Measurements from ENCODE around the gene DDX39A. TPM values are rescaled to one million over a fixed set of nuclear protein-coding genes. Genes with fewer than 3 reads are reported as not detected.
A peak's percentile ranks its signal among the peaks of the same experiment; 100 is the strongest.

Gene DDX39A
- total and polyA plus RNA-seq, 2 of the 8 experiments (the other 6 are each of a cell fraction or from before 2014, with no cell fraction given) = 139 TPM

DNA sequence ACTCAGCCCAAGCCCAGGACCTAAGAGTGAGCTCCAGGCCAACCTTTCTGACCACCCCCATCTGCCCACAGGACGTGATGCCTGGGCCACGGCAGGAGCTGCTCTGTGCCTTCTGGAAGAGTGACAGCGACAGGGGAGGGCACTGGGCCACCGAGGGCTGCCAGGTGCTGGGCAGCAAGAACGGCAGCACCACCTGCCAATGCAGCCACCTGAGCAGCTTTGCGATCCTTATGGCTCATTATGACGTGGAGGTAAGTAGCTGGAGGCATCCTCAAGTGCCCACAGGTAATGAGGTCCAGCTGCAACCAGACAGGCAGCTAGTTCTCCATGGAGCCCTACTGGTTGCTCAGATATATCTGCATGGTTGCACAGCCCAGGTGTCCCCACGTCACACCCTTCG lies 14.8 kb downstream of the DDX39A start:
- no peak overlapping the region for H3K4me2 ChIP-seq (ENCODE audit: insufficient read depth in 1 of 2, low read depth in 2 of 2, low read length in 2 of 2)
- TF ChIP-seq RXRA (IDR thresholded peaks at IDR 0.05; ENCODE audit: insufficient read depth, low read depth, low read length) = no peak
- no peak for TF ChIP-seq CHD2 (IDR thresholded peaks at IDR 0.05; ENCODE audit: low read length)
- no peak for TF ChIP-seq MAFK (IDR thresholded peaks at IDR 0.05; ENCODE audit: low read depth, low read length)
- TF ChIP-seq EZH2 (IDR thresholded peaks at IDR 0.05; ENCODE audit: low read depth, low read length, severe bottlenecking) = no peak
- TF ChIP-seq HDAC6 (IDR thresholded peaks at IDR 0.05; ENCODE audit: low read depth, low read length) = no peak
- TF ChIP-seq JUND (IDR thresholded peaks at IDR 0.05; ENCODE audit: low read length) = no peak
- no peak for TF ChIP-seq CHD1 (IDR thresholded peaks at IDR 0.05; ENCODE audit: low read depth, low read length)
- TF ChIP-seq RAD21 (IDR thresholded peaks at IDR 0.05 in 1 of 2, conservative IDR thresholded peaks at IDR 0.05 in 1 of 2; ENCODE audit: low read depth in 2 of 2, low read length in 2 of 2) = no peak
- TF ChIP-seq, protein P1, sequence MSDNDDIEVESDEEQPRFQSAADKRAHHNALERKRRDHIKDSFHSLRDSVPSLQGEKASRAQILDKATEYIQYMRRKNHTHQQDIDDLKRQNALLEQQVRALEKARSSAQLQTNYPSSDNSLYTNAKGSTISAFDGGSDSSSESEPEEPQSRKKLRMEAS (IDR thresholded peaks at IDR 0.05) = no peak
- no peak for TF ChIP-seq FOSL1 (IDR thresholded peaks at IDR 0.05; ENCODE audit: insufficient read depth, low read depth, low read length)
- no peak for TF ChIP-seq CREB1 (IDR thresholded peaks at IDR 0.05)
- H2BK12ac ChIP-seq (ENCODE audit: low read depth, low read length) = no peak overlapping the region
- H2BK120ac ChIP-seq (replicated peaks; ENCODE audit: low read depth, low read length) = no peak overlapping the region
- H3K4me1 ChIP-seq (replicated peaks in 1 of 4; ENCODE audit: control insufficient read depth in 3 of 4, insufficient read depth in 4 of 4, low read length in 3 of 4) = peaks cover 0 to 13% (median 5%) of the 10 kb centered on the region in 4 experiments; a peak in 5 of 7 replicates
- no peak for DNase-seq (ENCODE audit: low read depth in 1 of 2, low spot score in 2 of 2)
- no peak overlapping the region for H3K18ac ChIP-seq (ENCODE audit: extremely low read depth, low read length)
- H3K9me3 ChIP-seq (ENCODE audit: insufficient read depth in 2 of 2, low read depth in 1 of 2, low read length in 1 of 2) = no peaks in the 10 kb centered on the region
- no peak overlapping the region for H2BK5ac ChIP-seq (ENCODE audit: low read depth, low read length)
- H3K79me2 ChIP-seq (ENCODE audit: control insufficient read depth in 1 of 2, insufficient read depth in 2 of 2, low read length in 2 of 2) = no peaks in the 10 kb centered on the region
- H3K4me3 ChIP-seq (ENCODE audit: extremely low read depth in 1 of 4, insufficient read depth in 2 of 4, low read depth in 3 of 4, low read length in 4 of 4) = no peak overlapping the region
- H4K91ac ChIP-seq (replicated peaks; ENCODE audit: insufficient read length, low read length) = no peak overlapping the region
- peak overlapping the region; percentile 86; the same call in 1 of the 2 replicates for H2AK5ac ChIP-seq (ENCODE audit: low read depth, low read length)
- H3K36me3 ChIP-seq (ENCODE audit: control insufficient read depth in 2 of 4, insufficient read depth in 4 of 4, low read length in 3 of 4) = peaks cover 17 to 21% (median 18%) of the 10 kb centered on the region in 4 experiments; a peak in 7 of 8 replicates
- no peak overlapping the region for H3K27ac ChIP-seq (ENCODE audit: low read depth, low read length)
- no peak overlapping the region for H3K4ac ChIP-seq (replicated peaks; ENCODE audit: insufficient read length, low read depth, low read length)
- no peak overlapping the region for H3K23ac ChIP-seq (ENCODE audit: insufficient read length)
- H4K8ac ChIP-seq (ENCODE audit: extremely low read depth, insufficient read depth, low read length) = no peak overlapping the region
- H4K5ac ChIP-seq (ENCODE audit: insufficient read length, low read depth, low read length) = peak overlapping the region; percentile 54
- H3K9ac ChIP-seq (replicated peaks in 1 of 4; ENCODE audit: extremely low read depth in 1 of 4, low read depth in 3 of 4, low read length in 3 of 4) = no peak overlapping the region
- POLR2A ChIA-PET (ENCODE audit: partially characterized antibody) = interaction anchor here (0.6 to 3.9 kb wide), 6 partner anchors 9 to 268 kb away, joined by 3 to 33 read pairs (median 16); partner anchors contain the start of gene ASF1B
- H3K23me2 ChIP-seq (ENCODE audit: low read depth, low read length) = peaks cover 4% of the 10 kb centered on the region; the same call in 1 of the 2 replicates
- peak overlapping the region; percentile 81; the same call in 1 of the 2 replicates for H2BK15ac ChIP-seq (ENCODE audit: low read length)
- H3K79me1 ChIP-seq (ENCODE audit: low read depth, low read length) = no peaks in the 10 kb centered on the region
- no peak for FAIRE-seq
- no peak overlapping the region for H3K14ac ChIP-seq (ENCODE audit: insufficient read length)
- H2AFZ ChIP-seq (ENCODE audit: low read length) = no peak overlapping the region
- no peak overlapping the region for H2BK20ac ChIP-seq (ENCODE audit: low read length)
- H3K56ac ChIP-seq (replicated peaks; ENCODE audit: insufficient read length, low read depth, low read length) = peak overlapping the region; percentile 30
- peaks cover 0 to 6% of the 10 kb centered on the region in 2 experiments for H4K20me1 ChIP-seq (replicated peaks in 1 of 2; ENCODE audit: control insufficient read depth in 1 of 2, insufficient read depth in 2 of 2, low read length in 2 of 2)
- no peaks in the 10 kb centered on the region for H3K27me3 ChIP-seq (replicated peaks in 1 of 4; ENCODE audit: control insufficient read depth in 3 of 4, extremely low read depth in 1 of 4, insufficient read depth in 3 of 4, low read length in 3 of 4)
- CTCF ChIA-PET (ENCODE audit: partially characterized antibody) = interaction anchor here (0.6 to 9.1 kb wide), 15 partner anchors 8 to 268 kb away, joined by 3 to 114 read pairs (median 8); partner anchors contain the start of gene ASF1B
- 84% methylated on average over 9 of the region's 9 CpGs; no CpG with 5 or more reads in 1 of the 2 experiments for WGBS, 2 experiments (ENCODE audit: extremely low coverage in 1 of 2, insufficient coverage in 1 of 2, insufficient read length in 1 of 2, insufficient replicate concordance in 2 of 2, low coverage in 1 of 2, low lambda C conversion rate in 2 of 2, missing lambda C conversion rate in 1 of 2)

Measured in H1 (cell line).